ENCODE data around the gene CFHR4. TPM values are rescaled to one million over a fixed set of nuclear protein-coding genes. Genes with fewer than 3 reads are reported as not detected.
"Not testable (repeated sequence)": the region's sequence is repeated elsewhere in the genome, so short reads cannot be mapped to it uniquely, and the experiment has no call there.

The CFHR4 gene
- total RNA-seq, 4 donors from 2014 or later: not detected

DNA sequence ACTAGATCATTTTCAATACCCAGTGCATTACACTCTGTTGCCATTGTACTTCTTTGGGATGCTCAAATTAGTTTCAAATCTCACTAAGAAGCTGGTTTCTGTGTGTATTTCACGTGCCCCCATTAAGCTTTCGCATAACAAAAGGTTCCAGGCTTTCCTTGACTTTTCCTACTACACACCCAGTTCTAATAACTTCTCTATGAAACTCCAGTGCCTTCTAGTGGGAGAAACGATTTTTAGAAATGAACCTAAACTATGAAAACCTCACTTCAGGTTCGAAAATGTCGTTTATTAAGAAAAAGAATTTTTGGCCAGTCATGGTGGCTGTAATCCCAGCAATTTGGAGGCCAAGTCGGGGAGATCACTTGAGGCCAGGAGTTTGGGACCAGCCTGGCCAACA lies 2.8 kb downstream of the CFHR4 start:
- no peak for TF ChIP-seq POLR2A (IDR thresholded peaks at IDR 0.05)
- TF ChIP-seq, protein P1, sequence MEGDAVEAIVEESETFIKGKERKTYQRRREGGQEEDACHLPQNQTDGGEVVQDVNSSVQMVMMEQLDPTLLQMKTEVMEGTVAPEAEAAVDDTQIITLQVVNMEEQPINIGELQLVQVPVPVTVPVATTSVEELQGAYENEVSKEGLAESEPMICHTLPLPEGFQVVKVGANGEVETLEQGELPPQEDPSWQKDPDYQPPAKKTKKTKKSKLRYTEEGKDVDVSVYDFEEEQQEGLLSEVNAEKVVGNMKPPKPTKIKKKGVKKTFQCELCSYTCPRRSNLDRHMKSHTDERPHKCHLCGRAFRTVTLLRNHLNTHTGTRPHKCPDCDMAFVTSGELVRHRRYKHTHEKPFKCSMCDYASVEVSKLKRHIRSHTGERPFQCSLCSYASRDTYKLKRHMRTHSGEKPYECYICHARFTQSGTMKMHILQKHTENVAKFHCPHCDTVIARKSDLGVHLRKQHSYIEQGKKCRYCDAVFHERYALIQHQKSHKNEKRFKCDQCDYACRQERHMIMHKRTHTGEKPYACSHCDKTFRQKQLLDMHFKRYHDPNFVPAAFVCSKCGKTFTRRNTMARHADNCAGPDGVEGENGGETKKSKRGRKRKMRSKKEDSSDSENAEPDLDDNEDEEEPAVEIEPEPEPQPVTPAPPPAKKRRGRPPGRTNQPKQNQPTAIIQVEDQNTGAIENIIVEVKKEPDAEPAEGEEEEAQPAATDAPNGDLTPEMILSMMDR (IDR thresholded peaks at IDR 0.05): no peak
- intact Hi-C loops (cut with DNase I; ENCODE audit: low total_unique reads): no loop called here
- no peak for DNase-seq (ENCODE audit: low spot score in 2 of 2)
- WGBS, 2 donors: 72 to 81% methylated on average over 6 of the region's 6 CpGs
- no peak overlapping the region for H3K4me3 ChIP-seq (ENCODE audit: low read depth, poor library complexity, severe bottlenecking)

DNA sequence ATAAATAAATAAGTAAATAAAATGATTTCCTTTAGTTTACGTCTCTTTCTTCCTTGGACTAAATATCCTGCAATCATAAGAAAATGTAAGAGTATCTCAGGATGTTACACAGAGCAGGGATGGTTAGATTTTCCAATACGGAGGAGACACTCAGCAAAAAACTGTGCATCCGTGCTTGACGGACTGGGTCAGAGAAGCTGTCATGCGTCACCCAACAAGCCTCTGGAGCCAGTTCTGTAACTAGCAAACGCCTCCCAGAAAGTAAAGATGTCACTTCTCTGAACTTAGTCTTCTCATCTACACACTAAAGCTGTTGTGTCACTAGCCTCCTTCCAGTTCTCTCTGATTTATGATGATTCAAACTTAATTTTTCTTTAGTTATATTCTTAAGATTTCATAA lies 3.4 kb downstream of the CFHR4 start:
- no peak for TF ChIP-seq POLR2A (IDR thresholded peaks at IDR 0.05)
- TF ChIP-seq, protein P1 (IDR thresholded peaks at IDR 0.05): no peak
- H3K4me3 ChIP-seq (ENCODE audit: low read depth, poor library complexity, severe bottlenecking): no peak overlapping the region
- no peak for DNase-seq (ENCODE audit: low spot score in 2 of 2)
- WGBS, 2 donors: 80 to 86% methylated on average over 6 of the region's 6 CpGs
- intact Hi-C loops (cut with DNase I; ENCODE audit: low total_unique reads): no loop called here

DNA sequence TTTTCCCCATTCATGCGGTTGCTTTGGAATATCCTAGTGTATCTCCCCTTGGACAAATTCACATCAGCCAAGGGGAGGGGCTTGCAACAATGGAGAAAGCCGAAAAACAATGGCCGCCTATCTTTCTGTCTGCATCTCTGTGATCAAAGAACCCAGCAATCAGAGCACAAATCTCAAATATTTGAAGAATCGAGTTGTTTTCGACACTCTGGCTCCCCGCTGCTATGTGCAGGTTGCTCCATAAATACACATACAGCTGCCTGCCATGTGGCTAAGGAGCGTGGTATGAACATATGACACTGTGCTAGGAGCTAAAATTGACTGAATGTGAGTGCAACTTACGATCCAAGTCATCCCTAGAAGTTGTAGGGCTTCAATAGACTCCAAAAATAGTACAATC lies 8.5 kb downstream of the CFHR4 start:
- TF ChIP-seq, protein P1 (IDR thresholded peaks at IDR 0.05): no peak
- no peak for TF ChIP-seq POLR2A (IDR thresholded peaks at IDR 0.05)
- intact Hi-C loops (cut with DNase I; ENCODE audit: low total_unique reads): no loop called here
- no peak overlapping the region for H3K4me3 ChIP-seq (ENCODE audit: low read depth, poor library complexity, severe bottlenecking)
- 40 to 61% methylated on average over 8 of the region's 8 CpGs for WGBS, 2 donors
- DNase-seq (ENCODE audit: low spot score in 2 of 2): no peak

DNA sequence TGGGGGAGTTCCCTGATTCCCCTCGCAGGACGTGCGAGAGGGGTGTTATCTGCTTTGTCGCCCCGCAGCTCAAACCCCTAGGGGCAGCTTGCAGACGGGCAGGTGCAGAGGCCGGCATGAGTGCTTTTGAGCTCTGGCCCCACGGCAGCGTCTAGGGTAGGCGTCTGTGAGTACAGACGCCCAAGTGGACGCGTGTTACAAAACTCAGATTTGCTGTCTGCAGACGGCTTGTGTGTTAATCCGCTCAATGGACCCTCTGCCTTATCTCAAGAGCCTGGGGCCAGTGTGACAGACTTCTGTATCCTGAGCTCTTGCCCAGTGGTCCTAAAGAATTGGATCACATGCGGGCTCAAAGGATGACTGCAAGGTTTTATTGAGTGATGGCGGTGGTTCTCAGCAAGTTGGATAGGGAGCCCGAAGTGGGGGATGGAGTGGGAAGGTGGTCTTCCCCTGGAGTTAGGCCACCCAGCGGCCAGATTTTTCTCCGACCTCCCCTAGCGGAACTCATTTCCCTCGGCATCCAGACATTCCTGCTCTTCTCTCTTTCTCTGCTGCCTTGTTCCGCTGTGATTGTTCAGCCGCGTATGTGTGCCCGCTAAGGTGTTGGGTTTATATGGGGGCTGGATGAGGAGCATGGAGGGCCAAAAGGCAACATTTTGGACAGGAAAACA lies 9.4 kb downstream of the CFHR4 start:
- 34 to 46% methylated on average over 22 to 26 of the region's 26 CpGs for WGBS, 2 donors
- TF ChIP-seq, protein P1 (IDR thresholded peaks at IDR 0.05): no peak
- TF ChIP-seq POLR2A (IDR thresholded peaks at IDR 0.05): no peak
- no peak for DNase-seq (ENCODE audit: low spot score in 2 of 2)
- intact Hi-C loops (cut with DNase I; ENCODE audit: low total_unique reads): no loop called here
- no peak overlapping the region for H3K4me3 ChIP-seq (ENCODE audit: low read depth, poor library complexity, severe bottlenecking)

DNA sequence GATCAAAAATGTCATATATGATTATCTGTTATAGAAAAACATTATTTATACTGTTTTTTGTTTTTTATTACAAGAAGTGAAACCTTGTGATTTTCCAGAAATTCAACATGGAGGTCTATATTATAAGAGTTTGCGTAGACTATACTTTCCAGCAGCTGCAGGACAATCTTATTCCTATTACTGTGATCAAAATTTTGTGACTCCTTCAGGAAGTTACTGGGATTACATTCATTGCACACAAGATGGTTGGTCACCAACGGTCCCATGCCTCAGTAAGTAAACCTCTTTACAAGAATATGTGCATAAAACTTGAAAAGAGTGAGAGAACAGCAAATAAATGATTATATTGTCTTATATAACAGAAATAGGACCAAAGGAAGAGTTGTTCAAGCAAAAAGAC lies 14.5 kb downstream of the CFHR4 start:
- no peak for DNase-seq (ENCODE audit: low spot score in 2 of 2)
- TF ChIP-seq, protein P1 (IDR thresholded peaks at IDR 0.05): no peak
- TF ChIP-seq POLR2A (IDR thresholded peaks at IDR 0.05): no peak
- intact Hi-C loops (cut with DNase I; ENCODE audit: low total_unique reads): no loop called here
- WGBS, 2 donors: 85 to 92% methylated on average over 2 of the region's 2 CpGs
- H3K4me3 ChIP-seq (ENCODE audit: low read depth, poor library complexity, severe bottlenecking): no peak overlapping the region

DNA sequence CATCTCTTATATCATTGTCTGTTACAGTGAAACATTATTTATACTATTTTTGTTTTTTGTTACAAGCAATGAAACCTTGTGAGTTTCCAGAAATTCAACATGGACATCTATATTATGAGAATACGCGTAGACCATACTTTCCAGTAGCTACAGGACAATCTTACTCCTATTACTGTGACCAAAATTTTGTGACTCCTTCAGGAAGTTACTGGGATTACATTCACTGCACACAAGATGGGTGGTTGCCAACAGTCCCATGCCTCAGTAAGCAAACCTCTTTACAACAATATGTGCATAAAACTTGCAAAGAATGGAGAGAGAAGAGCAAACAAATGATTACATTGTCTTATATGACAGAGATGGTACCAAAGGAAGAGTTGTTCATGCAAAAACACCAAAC lies 22.4 kb downstream of the CFHR4 start:
- 96 to 99% methylated on average over 2 of the region's 2 CpGs for WGBS, 2 donors
- DNase-seq (ENCODE audit: low spot score in 2 of 2): no peak
- no peak overlapping the region for H3K4me3 ChIP-seq (ENCODE audit: low read depth, poor library complexity, severe bottlenecking)
- TF ChIP-seq, protein P1 (IDR thresholded peaks at IDR 0.05): no peak
- no peak for TF ChIP-seq POLR2A (IDR thresholded peaks at IDR 0.05)
- intact Hi-C loops (cut with DNase I; ENCODE audit: low total_unique reads): no loop called here

DNA sequence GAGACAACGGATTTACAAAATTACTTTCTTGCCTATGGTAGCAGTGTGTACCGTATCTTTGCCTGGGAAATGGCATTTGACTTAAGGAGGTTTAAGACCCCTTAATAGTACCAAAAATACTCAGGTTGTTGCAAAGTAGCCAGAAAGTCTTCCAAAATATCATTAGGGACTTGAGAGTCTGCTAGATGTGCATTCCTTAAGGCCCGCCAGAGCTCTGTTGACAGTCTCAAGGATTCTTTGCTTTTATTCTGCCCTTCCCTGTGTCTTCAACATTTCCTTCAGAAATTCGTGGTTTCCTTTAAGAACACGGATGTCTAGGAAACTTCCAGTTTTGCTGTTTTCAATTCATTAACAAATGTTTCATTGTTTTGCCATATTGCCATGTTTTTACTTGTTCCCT lies 24.4 kb downstream of the CFHR4 start:
- H3K4me3 ChIP-seq (ENCODE audit: low read depth, poor library complexity, severe bottlenecking); intact Hi-C loops (cut with DNase I; ENCODE audit: low total_unique reads); DNase-seq (ENCODE audit: low spot score in 2 of 2): not testable (repeated sequence)
- 39 to 49% methylated on average over 5 of the region's 5 CpGs for WGBS, 2 donors

DNA sequence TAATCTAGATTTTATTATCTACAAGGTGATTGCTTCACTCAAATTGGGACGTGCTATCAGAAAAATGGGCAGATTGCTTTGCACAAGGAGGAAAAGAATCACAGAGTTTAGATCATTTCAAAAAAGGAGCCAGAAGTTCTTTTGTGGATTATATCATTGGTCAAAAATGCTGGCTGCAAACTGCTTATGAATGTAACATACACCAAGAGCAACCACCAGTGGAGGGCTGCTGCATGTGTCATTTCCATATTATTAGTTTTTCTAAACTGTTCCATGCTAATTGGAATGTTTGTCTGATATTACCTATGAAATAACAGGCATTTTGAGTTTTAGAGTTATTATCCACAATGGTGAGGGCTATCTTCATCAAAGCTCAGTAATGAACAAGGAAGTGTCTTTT lies 39.0 kb downstream of the CFHR4 start:
- intact Hi-C loops (cut with DNase I; ENCODE audit: low total_unique reads); H3K4me3 ChIP-seq (ENCODE audit: low read depth, poor library complexity, severe bottlenecking); DNase-seq (ENCODE audit: low spot score in 2 of 2): not testable (repeated sequence)
- 58 to 63% methylated on average over 1 of the region's 1 CpG for WGBS, 2 donors

DNA sequence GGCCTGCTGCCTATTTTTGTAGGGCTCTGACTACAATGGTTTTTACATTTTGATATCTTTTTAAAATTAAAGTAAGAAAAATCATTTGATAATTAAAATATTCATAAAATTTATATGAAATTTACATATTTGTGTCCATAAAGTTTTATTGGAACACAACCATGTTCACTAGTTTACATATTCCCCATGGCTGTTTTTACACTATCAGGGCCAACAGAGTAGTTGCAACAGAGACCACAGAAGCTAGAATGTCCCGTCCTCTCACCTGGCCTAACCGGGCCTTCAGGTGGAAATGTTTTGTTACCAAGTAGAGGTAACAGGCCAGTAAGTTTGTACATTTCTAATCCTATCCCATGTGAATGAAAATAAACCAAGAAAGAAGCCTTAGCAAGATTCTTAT lies 45.0 kb downstream of the CFHR4 start:
- DNase-seq (ENCODE audit: low spot score in 2 of 2); intact Hi-C loops (cut with DNase I; ENCODE audit: low total_unique reads); H3K4me3 ChIP-seq (ENCODE audit: low read depth, poor library complexity, severe bottlenecking): not testable (repeated sequence)
- 85 to 88% methylated on average over 2 of the region's 2 CpGs for WGBS, 2 donors
